D721Med (cell line): ENCODE measurements around the gene LRMDA.

ENCODE experiments used
- DNase-seq: peaks from one replicate; pipeline ENCODE4 v3.0.0; 2011; ENCODE audit warnings: low spot score; ENCODE audit not compliant: insufficient read length
- FAIRE-seq: peaks from 2 replicates; lab custom pipeline; 2011; peaks lifted over from hg19 to GRCh38; lab: Jason Lieb, UNC
- CTCF ChIP-seq: IDR thresholded peaks from 2 replicates; pipeline ENCODE4 v1.5.1; 2012; ENCODE audit warnings: mild to moderate bottlenecking, control low read depth; ENCODE audit not compliant: insufficient read depth; ENCODE audit errors: missing control alignments

LRMDA gene

GRCh38 chr10:75803816-75804552, 372.6 kb downstream of the LRMDA start:
- TF ChIP-seq CTCF = no peak
- FAIRE-seq = no peak
- no peak for DNase-seq

- TF ChIP-seq CTCF = no peak
- DNase-seq = no peak
- no peak for FAIRE-seq
Observed at GRCh38 chr10:75806186-75806585, 374.8 kb downstream of the LRMDA start.

- DNase-seq = no peak
- no peak for FAIRE-seq
- no peak for TF ChIP-seq CTCF
Observed at GRCh38 chr10:75807456-75807855, 376.0 kb downstream of the LRMDA start.

- no peak for FAIRE-seq
- DNase-seq = no peak
- no peak for TF ChIP-seq CTCF
Observed at GRCh38 chr10:75809003-75809402, 377.6 kb downstream of the LRMDA start.

GRCh38 chr10:75814014-75814413, 382.6 kb downstream of the LRMDA start:
- DNase-seq (no peak), FAIRE-seq (no peak)
- TF ChIP-seq CTCF = no peak

GRCh38 chr10:75815066-75815465, 383.6 kb downstream of the LRMDA start:
- TF ChIP-seq CTCF = no peak
- FAIRE-seq (no peak), DNase-seq (no peak)

- DNase-seq (no peak), FAIRE-seq (no peak)
- no peak for TF ChIP-seq CTCF
Observed at GRCh38 chr10:75817198-75817597, 385.8 kb downstream of the LRMDA start.
